HL-60 (cell line): ENCODE results near the gene OR52E1.
"Not testable (repeated sequence)": the region's sequence is repeated elsewhere in the genome, so short reads cannot be mapped to it uniquely, and the experiment has no call there.

ENCODE experiments used
- POLR2AphosphoS5 ChIP-seq: IDR thresholded peaks from 2 replicates; pipeline ENCODE4 v1.6.1; 2012; ENCODE audit warnings: low read depth
- REST ChIP-seq: IDR thresholded peaks from 2 replicates; pipeline ENCODE4 v1.6.1; 2012; ENCODE audit warnings: low read depth; ENCODE audit not compliant: insufficient replicate concordance
- SPI1 ChIP-seq: IDR thresholded peaks from 2 replicates; pipeline ENCODE4 v1.6.1; 2012; ENCODE audit warnings: low read depth, mild to moderate bottlenecking, borderline replicate concordance
- TF ChIP-seq, protein P1 (sequence below): IDR thresholded peaks from one replicate; pipeline ENCODE4 v1.5.1; 2011; ENCODE audit warnings: low read length, control low read depth, inconsistent platforms; ENCODE audit not compliant: insufficient read depth

- TF ChIP-seq, protein P1, sequence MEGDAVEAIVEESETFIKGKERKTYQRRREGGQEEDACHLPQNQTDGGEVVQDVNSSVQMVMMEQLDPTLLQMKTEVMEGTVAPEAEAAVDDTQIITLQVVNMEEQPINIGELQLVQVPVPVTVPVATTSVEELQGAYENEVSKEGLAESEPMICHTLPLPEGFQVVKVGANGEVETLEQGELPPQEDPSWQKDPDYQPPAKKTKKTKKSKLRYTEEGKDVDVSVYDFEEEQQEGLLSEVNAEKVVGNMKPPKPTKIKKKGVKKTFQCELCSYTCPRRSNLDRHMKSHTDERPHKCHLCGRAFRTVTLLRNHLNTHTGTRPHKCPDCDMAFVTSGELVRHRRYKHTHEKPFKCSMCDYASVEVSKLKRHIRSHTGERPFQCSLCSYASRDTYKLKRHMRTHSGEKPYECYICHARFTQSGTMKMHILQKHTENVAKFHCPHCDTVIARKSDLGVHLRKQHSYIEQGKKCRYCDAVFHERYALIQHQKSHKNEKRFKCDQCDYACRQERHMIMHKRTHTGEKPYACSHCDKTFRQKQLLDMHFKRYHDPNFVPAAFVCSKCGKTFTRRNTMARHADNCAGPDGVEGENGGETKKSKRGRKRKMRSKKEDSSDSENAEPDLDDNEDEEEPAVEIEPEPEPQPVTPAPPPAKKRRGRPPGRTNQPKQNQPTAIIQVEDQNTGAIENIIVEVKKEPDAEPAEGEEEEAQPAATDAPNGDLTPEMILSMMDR, result not testable (repeated sequence)
- TF ChIP-seq REST, POLR2AphosphoS5, SPI1: not testable (repeated sequence)
These were observed 10.7 kb upstream of the OR52E1 start for GRCh38 chr11:5058679-5059078.
